ENCODE measurements around the gene ZNF157.
"Not testable (repeated sequence)": the region's sequence is repeated elsewhere in the genome, so short reads cannot be mapped to it uniquely, and the experiment has no call there.

Gene ZNF157
- total RNA-seq = 0.47 to 1.2 (median 0.86) reads per million in 4 donors

DNA sequence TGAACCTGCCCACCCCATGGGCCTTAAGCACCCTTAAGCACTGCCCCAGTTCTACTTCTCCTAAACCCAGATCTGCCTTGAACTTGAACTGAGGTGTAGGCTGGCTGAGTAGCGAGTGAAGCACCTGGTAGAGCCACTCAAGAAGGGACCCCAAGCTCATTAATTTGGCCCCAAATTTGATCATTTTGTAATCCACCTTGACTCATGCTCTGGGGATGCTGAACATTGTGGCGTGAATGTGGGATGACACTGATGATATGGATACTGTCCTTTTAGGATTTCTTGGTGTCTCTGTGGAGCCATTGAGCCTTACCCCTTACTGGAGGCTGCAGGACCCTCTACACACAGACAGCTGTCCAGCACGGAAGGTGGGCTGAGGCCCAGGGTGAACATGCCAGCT is at the start of gene ZNF157:
ZNF157 (plus strand) TSS at position 301 of the 400 bp plus-strand sequence; CDS start at position 392, 91 bp downstream.
- no peak for DNase-seq

DNA sequence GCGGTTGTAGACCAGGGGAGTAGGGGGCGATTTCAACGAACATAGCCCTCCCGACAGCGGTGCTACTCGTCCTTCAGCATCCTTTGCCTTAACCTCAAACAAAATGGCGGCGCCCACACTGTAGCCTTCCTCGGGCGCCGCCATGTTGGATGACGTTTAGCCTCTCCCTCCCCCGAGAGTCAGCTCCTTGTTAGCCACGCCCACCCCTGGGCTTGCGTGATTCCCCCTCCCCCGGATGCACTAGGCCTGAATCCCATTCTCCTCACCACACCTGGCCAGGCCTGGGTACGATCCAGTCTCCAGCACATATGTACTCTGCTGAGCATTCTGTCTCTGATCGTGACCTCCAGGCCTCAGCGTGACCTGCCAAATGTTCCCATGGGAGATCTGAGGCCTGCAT is 49.0 kb upstream of the ZNF157 start:
- DNase-seq = no peak

DNA sequence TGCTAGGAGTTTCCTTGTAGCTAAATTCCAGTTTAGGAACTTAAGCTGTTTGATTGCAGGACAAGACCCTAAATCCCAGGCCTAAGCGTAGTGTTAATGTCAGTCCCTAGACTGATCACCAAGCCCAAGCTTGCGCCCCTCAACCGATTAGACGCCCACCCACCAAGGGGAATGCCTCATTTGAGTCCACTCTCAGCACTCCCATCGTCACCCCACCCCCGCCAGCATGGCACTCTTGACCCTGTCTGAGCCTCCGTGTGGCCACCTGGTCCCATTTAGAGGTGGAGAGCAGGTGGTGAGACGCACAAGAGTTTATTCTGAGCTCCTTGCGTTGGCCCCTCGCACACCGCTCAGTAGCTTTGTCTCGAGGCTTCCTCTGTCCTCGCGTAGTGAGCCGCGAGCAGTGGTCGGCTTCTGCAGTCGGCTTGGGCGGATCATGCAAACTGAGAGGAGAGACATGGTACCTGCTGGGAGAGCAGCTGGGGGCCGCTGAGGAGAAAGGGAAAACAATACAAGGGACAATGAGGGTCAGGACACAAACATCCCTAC is 48.5 kb upstream of the ZNF157 start:
- DNase-seq = no peak

DNA sequence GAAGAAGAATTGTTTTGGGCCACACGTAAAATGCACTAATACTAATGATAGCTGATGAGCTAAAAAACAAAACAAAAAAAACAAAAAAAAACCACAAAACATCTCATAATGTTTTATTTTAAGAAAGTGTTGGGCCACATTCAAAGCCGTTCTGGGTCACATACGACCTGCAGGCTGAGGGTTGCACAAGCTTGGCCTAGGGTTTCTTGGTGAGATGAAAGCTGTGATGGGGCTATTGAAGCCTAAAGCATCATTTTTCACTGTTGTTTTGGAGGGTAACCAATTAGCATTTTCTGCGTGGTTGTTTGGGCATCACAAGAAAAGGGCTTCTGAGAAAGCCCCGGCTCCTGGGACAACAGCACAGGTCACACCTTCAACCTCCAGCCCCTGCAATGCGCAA is 42.5 kb upstream of the ZNF157 start:
- no peak for DNase-seq

DNA sequence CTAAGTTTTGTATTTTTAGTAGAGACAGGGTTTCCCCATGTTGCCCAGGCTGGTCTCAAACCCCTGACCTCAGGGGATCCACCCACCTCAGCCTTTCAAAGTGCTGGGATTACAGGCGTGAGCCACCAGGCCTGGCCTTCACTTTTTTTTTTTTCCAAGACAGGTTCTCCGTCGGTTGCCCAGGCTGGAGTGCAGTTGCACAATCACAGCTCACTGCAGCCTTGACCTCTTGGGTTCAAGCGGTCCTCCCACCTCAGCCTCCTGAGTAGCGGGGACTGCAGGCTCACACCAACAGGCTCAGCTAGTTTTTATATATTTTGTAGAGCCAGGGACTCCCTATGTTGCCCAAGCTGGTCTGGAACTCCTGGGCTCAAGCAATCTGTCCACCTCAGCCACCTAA is 37.6 kb upstream of the ZNF157 start:
- not testable (repeated sequence) for DNase-seq

DNA sequence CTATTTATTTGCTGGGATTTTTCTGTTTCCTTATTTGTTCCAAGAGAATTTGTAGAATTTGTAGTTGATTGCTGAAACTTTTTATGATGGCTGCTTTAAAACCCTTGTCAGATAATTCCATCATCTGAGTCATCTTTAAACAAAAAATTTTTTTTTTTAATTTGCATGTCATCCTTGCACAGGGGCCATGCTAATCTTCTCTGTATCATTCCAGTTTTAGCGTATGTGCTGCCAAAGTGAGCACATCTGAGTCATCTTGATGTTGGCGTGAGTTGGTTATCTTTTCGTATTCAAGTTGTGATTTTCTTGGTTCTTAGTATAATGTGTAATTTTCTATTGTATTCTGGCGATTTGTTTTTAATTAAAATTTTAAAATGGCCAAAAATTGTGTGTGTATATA is 18.7 kb upstream of the ZNF157 start:
- no peak for DNase-seq

DNA sequence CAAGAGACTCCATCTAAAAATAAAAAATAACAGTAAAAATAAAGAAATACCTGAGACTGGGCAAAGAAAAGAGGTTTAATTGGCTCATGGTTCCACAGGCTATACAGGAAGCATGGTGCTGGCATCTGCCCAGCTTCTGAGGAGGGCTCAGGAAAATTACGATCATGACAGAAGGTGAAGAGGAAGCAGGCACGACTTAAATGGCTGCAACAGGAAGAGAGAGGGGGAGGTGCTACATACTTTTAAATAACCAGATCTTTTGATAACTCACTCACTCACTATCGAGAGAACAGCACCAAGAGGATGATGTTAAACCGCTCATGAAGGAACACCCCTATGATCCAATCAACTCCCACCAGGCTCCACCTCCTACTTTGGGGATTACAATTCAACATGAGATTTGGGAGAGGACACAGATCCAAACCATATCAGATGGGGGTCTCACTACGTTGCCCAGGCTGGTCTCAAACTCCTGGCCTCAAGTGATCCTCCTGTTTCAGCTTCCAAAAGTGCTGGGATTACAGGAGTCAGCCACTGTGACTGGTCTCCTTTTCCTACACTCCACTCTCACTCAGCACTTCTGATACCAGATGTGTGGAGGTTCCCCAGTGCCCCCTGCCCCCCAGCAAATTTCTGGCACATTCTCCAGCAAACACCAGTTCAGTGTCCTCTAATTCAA is 11.9 kb upstream of the ZNF157 start:
- peak in 1 of 5 donors; percentile 25 for DNase-seq

DNA sequence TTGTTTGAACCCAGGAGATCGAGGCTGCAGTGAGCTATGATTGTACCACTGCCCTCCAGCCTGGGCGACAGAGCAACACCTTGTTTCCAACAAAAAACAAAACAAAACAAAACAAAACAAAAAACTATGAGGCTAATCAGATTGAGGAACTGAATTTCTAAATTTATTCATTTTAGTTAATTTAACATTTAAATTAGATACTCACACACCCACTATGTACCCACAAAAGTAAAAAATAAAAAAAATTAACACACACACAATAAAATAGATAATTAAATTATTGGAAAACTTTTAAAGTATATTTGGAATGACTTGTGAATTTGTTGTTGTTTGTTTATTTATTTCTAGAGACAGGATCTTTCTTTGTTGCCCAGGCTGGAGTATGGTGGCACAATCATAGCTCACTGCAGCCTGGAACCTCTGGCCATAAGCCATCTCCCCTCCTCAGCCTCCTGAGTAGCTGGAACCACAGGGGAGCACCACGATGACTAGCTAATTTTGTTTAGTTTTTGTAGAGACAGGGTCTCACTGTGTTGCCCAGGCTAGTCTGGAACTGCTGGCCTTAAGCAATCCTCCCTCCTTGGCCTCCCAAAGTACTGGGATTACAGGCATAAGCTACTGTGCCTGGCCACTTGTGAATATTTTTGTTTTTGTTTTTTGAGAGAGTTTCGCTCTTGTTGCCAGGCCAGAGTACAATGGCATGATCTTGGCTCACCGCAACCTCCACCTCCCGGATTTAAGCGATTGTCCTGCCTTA is 9.8 kb upstream of the ZNF157 start:
- DNase-seq = no peak

DNA sequence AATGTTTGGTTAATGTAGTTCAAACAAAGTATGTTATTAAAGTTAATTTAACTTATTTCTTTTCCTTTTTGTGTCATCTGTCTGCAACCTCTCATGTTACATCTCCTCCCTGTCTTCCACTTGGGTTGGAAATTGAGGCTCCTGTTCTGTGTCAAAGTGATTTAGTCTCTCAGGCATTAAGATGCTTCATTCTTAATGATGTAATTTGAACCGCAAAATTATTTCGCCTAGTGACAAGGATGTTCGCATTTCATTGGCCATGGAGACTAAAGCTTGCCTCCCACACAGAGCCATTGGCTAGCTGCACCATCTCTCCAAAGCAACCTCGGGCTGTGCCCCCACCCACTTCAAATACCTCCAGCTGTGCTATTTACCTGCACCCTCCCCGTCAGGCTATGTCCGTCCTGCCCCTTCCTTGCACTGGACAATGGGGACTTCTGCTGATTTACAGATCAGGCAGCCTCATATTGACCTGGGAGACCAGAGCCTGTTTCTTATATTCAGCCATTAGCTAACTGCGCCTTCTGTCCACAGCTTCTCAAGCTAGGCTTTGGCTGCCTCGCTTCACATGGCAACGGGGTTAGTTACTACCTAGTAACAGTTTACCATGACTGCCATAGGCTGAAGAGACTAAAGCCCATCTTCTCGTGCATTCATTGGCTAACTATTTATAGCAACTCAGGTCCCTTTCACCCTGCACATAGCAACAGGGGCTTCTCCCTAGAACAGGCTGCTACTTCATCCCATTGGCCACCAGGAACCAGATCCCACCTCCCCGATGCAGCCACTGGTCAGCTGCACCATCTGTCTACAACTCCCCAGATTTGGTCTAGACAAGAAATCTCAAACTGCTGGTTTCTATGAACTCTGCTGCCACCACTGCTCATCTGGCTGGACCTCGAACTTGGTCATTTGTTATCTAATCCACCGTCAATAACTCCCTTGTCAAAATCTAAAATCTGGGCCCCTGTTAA is 8.6 kb upstream of the ZNF157 start:
- DNase-seq = peak in 3 of 5 donors; percentile 9 to 21 (median 14)

DNA sequence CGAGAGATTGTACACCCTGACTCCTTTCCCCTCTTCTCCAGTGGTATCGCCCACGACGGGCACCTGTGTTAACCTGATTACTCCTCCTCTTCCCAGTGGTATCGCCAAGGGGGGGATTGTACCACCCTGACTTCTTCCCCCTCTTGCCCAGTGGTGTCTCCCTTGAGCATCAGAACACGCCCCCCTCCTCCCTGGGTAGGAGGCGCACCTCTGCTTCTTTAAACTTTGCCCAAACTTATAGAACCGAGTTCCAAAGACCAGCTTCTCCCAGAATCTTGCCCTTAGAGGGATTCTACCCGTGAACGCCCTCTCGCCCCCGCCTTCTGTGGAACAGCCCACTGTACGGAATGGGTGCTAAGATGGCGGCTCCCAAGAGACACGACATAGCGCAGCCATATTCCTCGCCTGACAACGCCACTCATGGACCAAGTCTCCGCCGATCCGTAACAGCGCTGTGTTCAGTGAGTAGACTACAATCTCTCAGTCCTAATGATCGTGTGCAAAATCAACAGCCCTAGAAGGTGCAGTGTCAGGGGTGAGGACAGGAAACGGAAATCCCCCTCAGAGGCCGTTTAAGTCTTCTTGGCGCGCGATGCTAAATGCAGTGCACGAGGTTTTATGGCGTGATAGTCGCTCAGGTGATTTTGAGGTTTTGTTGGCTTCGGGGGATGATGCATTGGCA is 4.2 kb upstream of the ZNF157 start:
- peak; percentile 26 to 78 (median 52) for DNase-seq

DNA sequence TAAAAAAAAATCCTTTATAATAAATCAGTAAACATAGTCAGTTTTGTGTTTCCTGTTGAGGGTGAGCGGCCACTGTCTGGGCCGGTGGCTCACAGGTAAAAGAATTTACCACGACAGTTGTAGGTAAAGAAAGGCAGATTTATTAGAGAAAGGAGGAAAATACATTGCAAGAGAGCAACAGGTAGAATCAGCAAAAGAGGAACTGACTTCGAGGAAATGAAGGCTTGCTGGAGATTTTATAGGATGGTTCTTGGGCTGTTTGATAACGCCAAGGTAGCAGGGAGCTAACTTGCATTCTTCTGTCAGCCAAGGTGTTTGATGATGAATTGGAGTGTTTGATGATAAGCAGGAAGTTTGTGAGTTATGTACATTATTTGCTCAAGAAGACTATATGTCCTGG is 2.8 kb downstream of the ZNF157 start:
- DNase-seq = no peak

DNA sequence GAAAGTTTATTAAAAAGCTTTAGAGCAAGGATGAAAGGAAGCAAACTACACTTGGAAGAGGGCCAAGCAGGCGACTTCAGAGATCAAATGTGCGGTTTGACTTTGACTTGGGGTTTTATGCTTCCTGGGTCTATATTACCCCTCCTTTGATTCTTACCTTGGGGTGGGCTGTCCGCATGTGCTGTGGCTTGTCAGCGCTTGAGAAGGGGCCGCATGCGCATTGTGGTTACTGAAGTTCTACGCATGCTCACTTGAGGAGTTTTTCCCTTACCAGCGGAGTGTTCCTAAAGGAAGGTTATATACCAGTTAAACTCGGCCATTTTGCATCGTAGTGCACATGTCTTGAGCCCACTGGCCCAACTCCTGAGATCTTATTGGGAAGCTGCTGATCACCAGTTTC is 9.9 kb downstream of the ZNF157 start:
- peak; percentile 21 to 66 (median 53) for DNase-seq

DNA sequence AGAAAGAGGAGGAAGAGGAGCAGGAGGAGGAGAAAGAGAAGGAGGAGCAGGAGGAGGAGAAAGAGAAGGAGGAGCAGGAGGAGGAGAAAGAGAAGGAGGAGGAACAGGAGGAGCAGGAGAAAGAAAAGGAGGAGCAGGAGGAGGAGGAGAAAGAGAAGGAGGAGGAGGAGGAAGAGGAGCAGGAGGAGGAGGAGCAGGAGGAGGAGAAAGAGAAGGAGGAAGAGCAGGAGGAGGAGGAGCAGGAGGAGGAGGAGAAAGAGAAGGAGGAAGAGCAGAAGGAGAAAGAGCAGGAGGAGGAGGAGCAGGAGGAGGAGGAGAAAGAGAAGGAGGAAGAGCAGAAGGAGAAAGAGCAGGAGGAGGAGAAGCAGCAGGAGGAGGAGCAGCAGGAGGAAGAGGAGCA is 10.5 kb downstream of the ZNF157 start:
- not testable (repeated sequence) for DNase-seq

DNA sequence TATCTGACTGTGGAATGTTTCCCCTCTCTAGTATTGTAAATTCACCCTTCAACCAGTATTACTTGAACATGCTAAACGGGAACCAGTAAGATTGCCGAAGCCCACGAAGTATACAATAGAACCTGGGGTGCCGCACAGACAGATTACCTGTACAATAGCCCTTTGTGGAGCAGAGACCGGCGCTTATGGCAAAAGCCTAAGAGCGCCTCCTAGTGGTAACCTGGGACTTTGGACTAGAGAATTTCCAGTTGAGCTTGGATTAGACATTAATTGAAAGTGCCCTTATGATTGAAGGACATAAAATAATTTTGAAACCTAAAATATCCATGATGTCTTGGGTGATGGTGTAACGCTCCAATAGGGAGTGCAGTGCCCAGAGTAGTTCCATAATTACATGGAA is 14.1 kb downstream of the ZNF157 start:
- peak; percentile 17 to 69 (median 58) for DNase-seq

DNA sequence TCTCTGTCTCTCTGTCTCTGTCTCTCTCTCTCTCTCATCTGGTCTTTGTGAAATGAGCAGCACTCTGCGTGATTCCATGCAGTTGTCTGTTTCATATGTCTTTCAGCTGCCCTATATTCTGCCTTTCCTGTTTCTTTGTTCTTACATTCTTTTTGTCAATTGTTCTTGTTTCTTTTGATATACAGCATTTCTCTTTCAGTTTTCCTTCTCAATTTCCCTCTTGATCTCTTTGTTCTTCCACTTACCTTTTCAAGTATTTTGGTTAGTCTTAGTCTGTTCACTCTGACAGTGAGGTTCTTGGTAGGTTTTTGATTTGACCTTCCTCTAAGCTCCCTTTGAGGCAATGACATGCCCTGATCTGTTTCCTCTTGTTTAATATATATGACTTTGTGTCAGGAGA is 20.4 kb downstream of the ZNF157 start:
- no peak for DNase-seq

DNA sequence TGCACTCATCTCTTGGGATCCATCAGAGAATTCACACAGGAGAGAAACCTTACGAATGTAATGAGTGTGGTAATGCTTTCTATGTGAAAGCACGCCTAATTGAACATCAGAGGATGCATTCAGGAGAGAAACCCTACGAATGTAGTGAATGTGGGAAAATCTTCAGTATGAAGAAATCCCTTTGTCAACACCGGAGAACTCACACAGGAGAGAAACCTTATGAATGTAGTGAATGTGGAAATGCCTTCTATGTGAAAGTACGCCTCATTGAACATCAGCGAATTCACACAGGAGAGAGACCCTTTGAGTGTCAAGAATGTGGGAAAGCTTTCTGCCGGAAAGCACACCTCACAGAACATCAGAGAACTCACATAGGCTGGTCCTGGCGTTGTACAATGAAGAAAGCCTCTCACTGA is 42.8 kb downstream of the ZNF157 start:
- DNase-seq = no peak

DNA sequence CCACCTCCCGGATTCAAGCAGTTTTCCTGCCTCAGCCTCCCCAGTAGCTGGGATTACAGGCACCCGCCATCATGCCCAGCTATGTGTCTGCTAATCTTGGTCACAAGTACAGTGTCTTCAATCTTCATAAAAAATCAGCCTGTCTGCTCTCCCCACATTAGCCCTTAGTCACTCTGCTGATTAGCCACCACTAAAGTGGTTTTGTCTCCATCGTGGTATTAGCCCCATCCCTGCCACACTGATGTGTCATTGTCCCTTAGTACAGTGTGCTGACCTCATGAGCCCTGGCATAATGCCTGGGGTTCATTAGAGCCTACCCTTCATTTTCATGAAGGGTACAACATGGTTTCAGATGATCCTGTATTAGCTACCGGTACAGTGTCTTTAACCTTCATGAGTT is 49.9 kb downstream of the ZNF157 start:
- DNase-seq = no peak

DNA sequence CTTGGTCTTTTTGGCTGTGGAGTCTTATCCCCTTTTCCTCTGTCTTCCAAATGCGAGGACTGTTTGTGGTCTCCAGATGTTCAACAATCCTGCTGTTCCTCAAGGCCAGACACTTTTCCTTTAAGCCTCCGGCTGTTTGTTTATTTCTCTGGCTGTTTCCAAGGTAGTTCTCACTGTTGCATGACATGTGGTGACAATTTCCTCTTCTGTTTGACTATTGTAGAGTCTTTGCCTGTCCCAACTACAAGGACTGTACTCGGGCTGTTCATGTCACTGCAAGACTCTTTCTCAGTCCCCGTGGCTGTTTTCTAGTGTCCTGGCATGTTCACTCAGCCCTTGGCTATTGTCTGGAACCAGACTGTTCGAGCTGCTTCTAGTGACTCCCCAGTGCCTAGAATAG is 50.6 kb downstream of the ZNF157 start:
- DNase-seq = no peak

DNA sequence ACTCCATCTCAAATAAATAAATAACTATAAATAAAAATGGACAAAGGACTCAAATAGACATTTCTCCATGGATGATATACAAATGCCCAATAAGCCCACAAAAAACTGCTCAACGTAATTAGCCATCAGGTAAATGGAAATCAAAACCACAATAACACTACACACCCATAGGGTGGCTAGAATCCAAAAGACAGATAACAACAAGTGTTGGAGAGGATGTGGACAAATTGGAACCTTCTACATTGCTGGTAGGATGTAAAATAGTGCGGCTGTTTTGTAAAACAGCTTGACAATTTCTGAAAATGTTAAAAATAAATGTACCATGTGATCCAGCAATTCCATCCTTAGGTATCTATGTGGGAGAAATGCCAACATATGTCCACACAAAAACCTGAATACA is 52.1 kb downstream of the ZNF157 start:
- no peak for DNase-seq

DNA sequence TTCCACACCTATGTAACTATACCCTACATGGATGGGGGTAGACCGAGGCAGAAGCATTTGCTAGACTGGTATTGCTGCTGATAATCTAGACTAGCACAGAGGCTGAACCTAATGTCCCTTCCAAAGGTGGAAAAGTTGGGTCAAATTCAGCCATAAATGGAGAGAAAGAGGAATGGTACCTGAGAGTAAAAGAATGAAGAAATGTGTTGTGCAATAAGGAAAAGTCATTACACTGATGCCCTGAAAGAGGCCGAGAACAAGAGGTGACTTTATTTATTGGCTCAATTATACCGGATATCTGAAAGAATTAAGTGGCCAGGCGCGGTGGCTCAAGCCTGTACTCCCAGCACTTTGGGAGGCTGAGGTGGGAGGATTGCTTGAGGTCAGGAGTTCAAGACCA is 60.5 kb downstream of the ZNF157 start:
- no peak for DNase-seq

DNA sequence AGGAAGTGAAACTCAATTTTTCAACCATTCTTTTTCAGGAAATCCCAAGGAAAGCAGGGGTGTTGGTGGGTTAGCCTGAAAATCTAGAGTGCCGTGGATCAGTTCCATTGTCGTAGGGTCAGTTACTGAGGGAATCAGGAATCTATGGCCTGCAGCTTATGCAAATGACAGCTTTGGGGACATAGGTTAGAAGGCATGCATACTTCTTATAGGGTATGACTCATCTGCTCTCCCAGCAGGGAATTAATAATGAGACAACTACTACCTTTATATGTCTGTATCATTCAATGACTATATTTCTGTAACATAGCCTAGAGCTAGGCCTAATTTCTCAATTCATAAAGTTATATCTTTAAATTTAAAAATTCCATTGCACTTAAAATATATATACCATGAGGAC is 76.1 kb downstream of the ZNF157 start:
- no peak for DNase-seq

DNA sequence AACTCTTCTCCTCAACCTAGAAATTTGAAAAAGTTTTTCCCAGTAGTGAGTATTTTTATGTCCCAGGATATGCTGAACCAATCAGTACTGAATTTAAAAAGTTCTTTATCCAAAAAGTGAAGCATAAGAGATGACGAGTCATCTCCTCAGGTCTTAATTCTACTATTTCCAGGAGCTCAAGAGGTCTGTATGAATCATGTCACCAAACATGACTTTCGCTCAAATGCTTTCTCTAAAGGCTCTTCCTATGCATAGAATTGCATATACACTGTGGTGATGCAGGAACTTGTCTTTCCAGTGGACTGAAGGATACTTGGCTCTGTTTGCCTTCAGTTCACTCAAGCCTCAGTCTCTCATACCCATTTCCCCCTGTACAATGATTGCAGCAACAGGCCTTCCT is 76.6 kb downstream of the ZNF157 start:
- DNase-seq = no peak

All from T-helper 1 cell (primary cell).